SU-DHL-6 (cell line): ENCODE measurements around the gene IFNA14.

Experiments
- H2AFZ ChIP-seq: fragments of 200-600 bp; sonication (generic); 2 replicates; pipeline ENCODE4 v1.6.1; 2014; ENCODE audit warnings: low read depth, mild to moderate bottlenecking, moderate library complexity, mixed read lengths, antibody characterized with exemption, low read length; ENCODE audit not compliant: severe bottlenecking
- H3F3A ChIP-seq: fragments of 200-600 bp; shearing (Covaris generic); 2 replicates; pipeline ENCODE4 v1.6.0; 2016; ENCODE audit warnings: antibody characterized with exemption, mild to moderate bottlenecking; ENCODE audit not compliant: insufficient read depth
- H3K27ac ChIP-seq: fragments of 200-600 bp; sonication (generic); 2 replicates; pipeline ENCODE4 v1.5.1; 2016; ENCODE audit warnings: low read depth, mild to moderate bottlenecking, low read length, moderate library complexity, mixed read lengths
- H3K27me3 ChIP-seq: fragments of 200-600 bp; sonication (generic), shearing (Covaris generic); 2 replicates; pipeline ENCODE4 v1.6.0; 2014; ENCODE audit warnings: mild to moderate bottlenecking, low read length
- H3K36me3 ChIP-seq: fragments of 200-600 bp; sonication (generic); 2 replicates; pipeline ENCODE4 v1.6.1; 2014; ENCODE audit warnings: mild to moderate bottlenecking, low read length, mixed read lengths
- H3K4me2 ChIP-seq: fragments of 300-600, 200-600 bp; shearing (Covaris generic), sonication (generic); 2 replicates; pipeline ENCODE4 v1.6.0; 2014; ENCODE audit warnings: low read length, low read depth, mild to moderate bottlenecking; ENCODE audit not compliant: poor library complexity, severe bottlenecking
- H3K4me3 ChIP-seq: fragments of 200-600 bp; sonication (generic); 2 replicates; pipeline ENCODE4 v1.5.1; 2014; ENCODE audit warnings: antibody characterized with exemption, low read length, mild to moderate bottlenecking, mixed read lengths; ENCODE audit not compliant: insufficient read depth, poor library complexity, severe bottlenecking
- H3K79me2 ChIP-seq: fragments of 200-600 bp; sonication (generic); 2 replicates; pipeline ENCODE4 v1.6.1; 2014; ENCODE audit warnings: mild to moderate bottlenecking, low read length, moderate library complexity; ENCODE audit not compliant: insufficient read depth
- H3K9ac ChIP-seq: fragments of 200-600 bp; sonication (generic); 2 replicates; pipeline ENCODE4 v1.7.0; 2014; ENCODE audit warnings: mild to moderate bottlenecking, low read length
- H3K9me2 ChIP-seq: fragments of 200-600 bp; sonication (generic); replicated peaks from 2 replicates; pipeline ENCODE4 v1.6.1; 2014; ENCODE audit warnings: low read length; ENCODE audit not compliant: insufficient read depth
- H3K9me3 ChIP-seq: fragments of 200-600 bp; sonication (generic); 2 replicates; pipeline ENCODE4 v1.6.1; 2014; ENCODE audit warnings: low read length, mixed read lengths; ENCODE audit not compliant: insufficient read depth
- H4K20me1 ChIP-seq: fragments of 200-600 bp; sonication (generic); 2 replicates; pipeline ENCODE4 v1.6.1; 2014; ENCODE audit warnings: low read depth, mild to moderate bottlenecking, antibody characterized with exemption, low read length, moderate library complexity, mixed read lengths
- CTCF ChIP-seq: fragments of 200-600 bp; sonication (generic); IDR thresholded peaks from one replicate; pipeline ENCODE4 v1.5.1; 2017; ENCODE audit warnings: antibody characterized with exemption, mild to moderate bottlenecking, low read length, moderate library complexity; ENCODE audit not compliant: insufficient read depth, poor library complexity, severe bottlenecking
- EZH2phosphoT487 ChIP-seq: fragments of 200-600 bp; sonication (generic), shearing (Covaris generic); conservative IDR thresholded peaks from 2 replicates; pipeline ENCODE4 v1.6.1; 2018; ENCODE audit warnings: mild to moderate bottlenecking, antibody characterized with exemption, low read length, moderate library complexity, mixed read lengths

Gene IFNA14

GRCh38 chr9:21281275-21281674, 41.5 kb upstream of the IFNA14 start:
- H3K4me2 ChIP-seq = no peak overlapping the region
- H3K4me3 ChIP-seq = no peak overlapping the region
- no peaks in the 10 kb centered on the region for H3K9me2 ChIP-seq
- H3K27me3 ChIP-seq = 0 out of 2 replicates have a peak, but pooled peaks cover 3% of the 10 kb centered on the region
- no peaks in the 10 kb centered on the region for H3K36me3 ChIP-seq
- H3K9ac ChIP-seq = no peak overlapping the region
- no peak for TF ChIP-seq EZH2phosphoT487
- TF ChIP-seq CTCF = no peak
- H2AFZ ChIP-seq = no peak overlapping the region
- H3K9me3 ChIP-seq = no peaks in the 10 kb centered on the region
- no peak overlapping the region for H3K27ac ChIP-seq
- H3F3A ChIP-seq = no peaks in the 10 kb centered on the region
- H4K20me1 ChIP-seq = no peaks in the 10 kb centered on the region
- no peaks in the 10 kb centered on the region for H3K79me2 ChIP-seq

- no peak overlapping the region for H3K4me2 ChIP-seq
- H3K9me3 ChIP-seq = no peaks in the 10 kb centered on the region
- no peaks in the 10 kb centered on the region for H3K36me3 ChIP-seq
- no peak overlapping the region for H2AFZ ChIP-seq
- H3K9ac ChIP-seq = no peak overlapping the region
- no peak overlapping the region for H3K27ac ChIP-seq
- no peaks in the 10 kb centered on the region for H3K9me2 ChIP-seq
- H3K79me2 ChIP-seq = no peaks in the 10 kb centered on the region
- TF ChIP-seq CTCF (no peak), EZH2phosphoT487 (no peak)
- no peaks in the 10 kb centered on the region for H4K20me1 ChIP-seq
- no peaks in the 10 kb centered on the region for H3K27me3 ChIP-seq
- no peaks in the 10 kb centered on the region for H3F3A ChIP-seq
- no peak overlapping the region for H3K4me3 ChIP-seq
These were observed 28.5 kb upstream of the IFNA14 start for GRCh38 chr9:21268347-21268657.

GRCh38 chr9:21267485-21268346, 27.9 kb upstream of the IFNA14 start:
- Histone ChIP-seq H3K36me3 (no peaks in the 10 kb centered on the region), H3K27me3 (no peaks in the 10 kb centered on the region), H3K9me2 (no peaks in the 10 kb centered on the region), H3K9ac (no peak overlapping the region), H3K79me2 (no peaks in the 10 kb centered on the region), H3K4me3 (no peak overlapping the region), H3K9me3 (no peaks in the 10 kb centered on the region), H3F3A (no peaks in the 10 kb centered on the region), H4K20me1 (no peaks in the 10 kb centered on the region), H3K27ac (no peak overlapping the region), H2AFZ (no peak overlapping the region), H3K4me2 (no peak overlapping the region)
- TF ChIP-seq CTCF (no peak), EZH2phosphoT487 (no peak)
